Trophoblast cell (in vitro differentiated cells and primary cell): Measurements from ENCODE around the gene NIPBL.
A peak's percentile ranks its signal among the peaks of the same experiment; 100 is the strongest.

Experiments
- DNase-seq, 2 donors: peaks; one replicate each; pipeline ENCODE4 v3.0.0-alpha.2; 2016
- H2AFZ ChIP-seq: 2 replicates; pipeline ENCODE4 v1.6.1; 2013; ENCODE audit warnings: low read length, moderate library complexity, mild to moderate bottlenecking; ENCODE audit not compliant: insufficient read depth, poor library complexity
- H2AK5ac ChIP-seq: 2 replicates; pipeline ENCODE4 v1.6.1; 2013; ENCODE audit warnings: mild to moderate bottlenecking, low read length
- H2BK120ac ChIP-seq: 2 replicates; pipeline ENCODE4 v1.6.1; 2013; ENCODE audit warnings: low read length, mild to moderate bottlenecking, moderate library complexity; ENCODE audit not compliant: insufficient read depth, poor library complexity
- H2BK12ac ChIP-seq: 2 replicates; pipeline ENCODE4 v1.6.1; 2013; ENCODE audit warnings: mild to moderate bottlenecking, low read length, moderate library complexity
- H2BK5ac ChIP-seq: 2 replicates; pipeline ENCODE4 v1.6.1; 2013; ENCODE audit warnings: low read length, low read depth, moderate library complexity, mild to moderate bottlenecking; ENCODE audit not compliant: poor library complexity
- H3K14ac ChIP-seq: 2 replicates; pipeline ENCODE4 v1.6.1; 2013; ENCODE audit warnings: mild to moderate bottlenecking, low read length
- H3K18ac ChIP-seq: 2 replicates; pipeline ENCODE4 v1.6.1; 2013; ENCODE audit warnings: mild to moderate bottlenecking, low read length
- H3K23ac ChIP-seq: 2 replicates; pipeline ENCODE4 v1.6.1; 2013; ENCODE audit warnings: low read length
- H3K27ac ChIP-seq: 2 replicates; pipeline ENCODE4 v1.5.1; 2013; ENCODE audit warnings: low read depth, mild to moderate bottlenecking, inconsistent platforms, low read length, moderate library complexity
- H3K27me3 ChIP-seq: 2 replicates; pipeline ENCODE4 v1.6.1; 2013; ENCODE audit warnings: inconsistent platforms, mild to moderate bottlenecking, low read length, moderate library complexity; ENCODE audit not compliant: insufficient read depth
- H3K36me3 ChIP-seq, 2 experiments: 1 replicate in 1 of 2; 2 replicates in 1 of 2; pipeline ENCODE4 v1.6.1; 2013; ENCODE audit warnings: low read length in 2 of 2, mild to moderate bottlenecking in 2 of 2, moderate library complexity in 1 of 2; ENCODE audit not compliant: insufficient read depth in 2 of 2, control insufficient read depth in 1 of 2
- H3K4ac ChIP-seq: 2 replicates; pipeline ENCODE4 v1.6.1; 2013; ENCODE audit warnings: low read depth, mild to moderate bottlenecking, low read length, moderate library complexity
- H3K4me1 ChIP-seq, 2 experiments: 1 replicate in 1 of 2; 2 replicates in 1 of 2; pipeline ENCODE4 v1.6.1; 2013; ENCODE audit warnings: low read length in 2 of 2, mild to moderate bottlenecking in 2 of 2, moderate library complexity in 1 of 2; ENCODE audit not compliant: insufficient read depth in 2 of 2, control insufficient read depth in 1 of 2
- H3K4me2 ChIP-seq: 2 replicates; pipeline ENCODE4 v1.6.1; 2013; ENCODE audit warnings: inconsistent platforms, mild to moderate bottlenecking, low read length, moderate library complexity
- H3K4me3 ChIP-seq: 2 replicates; pipeline ENCODE4 v1.5.1; 2013; ENCODE audit warnings: mild to moderate bottlenecking, low read depth, low read length, inconsistent platforms
- H3K79me1 ChIP-seq: one replicate; pipeline ENCODE4 v1.6.1; 2013; ENCODE audit warnings: low read length
- H3K79me2 ChIP-seq: 2 replicates; pipeline ENCODE4 v1.6.1; 2013; ENCODE audit warnings: low read length, mild to moderate bottlenecking; ENCODE audit not compliant: control insufficient read depth, insufficient read depth, poor library complexity
- H3K9ac ChIP-seq: 2 replicates; pipeline ENCODE4 v1.6.1; 2013; ENCODE audit warnings: mild to moderate bottlenecking, low read length
- H3K9me3 ChIP-seq: 2 replicates; pipeline ENCODE4 v1.6.1; 2013; ENCODE audit warnings: low read depth, mild to moderate bottlenecking, control low read depth, inconsistent platforms, low read length; ENCODE audit not compliant: insufficient read depth
- H4K12ac ChIP-seq: 2 replicates; pipeline ENCODE4 v1.6.1; 2013; ENCODE audit warnings: low read depth, mild to moderate bottlenecking, low read length, moderate library complexity
- H4K8ac ChIP-seq: 2 replicates; pipeline ENCODE4 v1.6.1; 2013; ENCODE audit warnings: low read depth, mild to moderate bottlenecking, low read length, moderate library complexity
- H4K91ac ChIP-seq: one replicate; pipeline ENCODE4 v1.6.1; 2013; ENCODE audit warnings: low read depth, mild to moderate bottlenecking, low read length, moderate library complexity
- WGBS: extraction: QIAGEN DNeasy Blood & Tissue Kit; methylation state at CpG from one replicate; pipeline ENCODE4 v1.1.7; 2013; ENCODE audit warnings: missing lambda C conversion rate; ENCODE audit not compliant: insufficient read length, insufficient coverage; ENCODE audit errors: extremely low coverage; 5-methylcytosine and 5-hydroxymethylcytosine counted together

The NIPBL gene

GRCh38 chr5:36935805-36936204 is 59.2 kb downstream of the NIPBL start:
- no peak overlapping the region for H3K18ac ChIP-seq
- H2BK12ac ChIP-seq, result no peak overlapping the region
- H4K91ac ChIP-seq, result no peak overlapping the region
- H3K27ac ChIP-seq, result no peak overlapping the region
- no peaks in the 10 kb centered on the region for H3K79me1 ChIP-seq
- H3K9ac ChIP-seq, result no peak overlapping the region
- H3K36me3 ChIP-seq, result no peaks in the 10 kb centered on the region
- no peak for DNase-seq
- WGBS, result no CpG with 5 or more reads among the region's 1 CpG
- H3K4ac ChIP-seq, result peak overlapping the region; percentile 84
- H3K79me2 ChIP-seq, result peaks cover 3% of the 10 kb centered on the region
- H3K4me1 ChIP-seq, result no peaks in the 10 kb centered on the region
- H3K14ac ChIP-seq, result no peak overlapping the region
- H4K8ac ChIP-seq, result no peak overlapping the region
- no peak overlapping the region for H3K4me2 ChIP-seq
- H2BK5ac ChIP-seq, result no peak overlapping the region
- no peaks in the 10 kb centered on the region for H3K9me3 ChIP-seq
- no peak overlapping the region for H2BK120ac ChIP-seq
- no peak overlapping the region for H2AK5ac ChIP-seq
- H3K23ac ChIP-seq, result no peak overlapping the region
- no peak overlapping the region for H2AFZ ChIP-seq
- H3K4me3 ChIP-seq, result no peak overlapping the region
- H4K12ac ChIP-seq, result no peak overlapping the region
- no peaks in the 10 kb centered on the region for H3K27me3 ChIP-seq

- no peak overlapping the region for H3K18ac ChIP-seq
- peaks cover 3% of the 10 kb centered on the region for H3K79me2 ChIP-seq
- H3K23ac ChIP-seq, result no peak overlapping the region
- no peak overlapping the region for H4K91ac ChIP-seq
- no peaks in the 10 kb centered on the region for H3K27me3 ChIP-seq
- H4K12ac ChIP-seq, result no peak overlapping the region
- H3K36me3 ChIP-seq, result no peaks in the 10 kb centered on the region
- no peaks in the 10 kb centered on the region for H3K9me3 ChIP-seq
- DNase-seq, result no peak
- H2AFZ ChIP-seq, result no peak overlapping the region
- H2BK12ac ChIP-seq, result no peak overlapping the region
- WGBS, result no CpG with 5 or more reads among the region's 3 CpGs
- H3K14ac ChIP-seq, result no peak overlapping the region
- H3K4ac ChIP-seq, result no peak overlapping the region
- H3K4me3 ChIP-seq, result no peak overlapping the region
- no peak overlapping the region for H2BK120ac ChIP-seq
- no peaks in the 10 kb centered on the region for H3K79me1 ChIP-seq
- no peak overlapping the region for H4K8ac ChIP-seq
- no peak overlapping the region for H3K9ac ChIP-seq
- no peaks in the 10 kb centered on the region for H3K4me1 ChIP-seq
- H2BK5ac ChIP-seq, result no peak overlapping the region
- H3K4me2 ChIP-seq, result no peak overlapping the region
- H2AK5ac ChIP-seq, result no peak overlapping the region
- no peak overlapping the region for H3K27ac ChIP-seq
Measured at GRCh38 chr5:36936309-36936708, 59.7 kb downstream of the NIPBL start.

DNA sequence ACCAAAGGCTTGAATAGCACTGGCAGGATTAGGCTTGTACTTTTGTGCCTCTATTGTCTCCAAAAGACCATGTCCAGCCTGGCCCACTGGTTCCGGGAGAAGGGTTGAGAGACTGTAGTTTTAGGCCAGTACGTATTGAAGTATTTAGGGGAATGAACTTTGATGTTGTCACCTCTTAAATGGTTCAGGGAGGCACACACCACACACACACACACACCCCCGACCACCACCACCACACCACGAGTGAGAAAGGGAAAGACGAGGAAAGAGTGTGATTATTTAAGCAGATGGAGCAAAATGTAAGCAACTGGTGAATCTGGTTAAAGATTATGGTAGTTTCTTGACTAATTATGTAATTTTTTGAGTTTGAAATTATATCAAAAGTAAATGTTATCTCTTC is 61.6 kb downstream of the NIPBL start:
- Histone ChIP-seq H4K8ac (no peak overlapping the region), H2AFZ (no peak overlapping the region), H3K14ac (no peak overlapping the region), H3K9ac (no peak overlapping the region), H3K4me3 (no peak overlapping the region), H3K4me2 (no peak overlapping the region), H3K23ac (no peak overlapping the region), H3K79me2 (peaks cover 3% of the 10 kb centered on the region), H3K36me3 (no peaks in the 10 kb centered on the region), H2BK12ac (no peak overlapping the region), H3K27ac (no peak overlapping the region), H4K12ac (no peak overlapping the region), H3K4ac (peak overlapping the region; percentile 50), H3K27me3 (no peaks in the 10 kb centered on the region), H4K91ac (no peak overlapping the region), H3K79me1 (no peaks in the 10 kb centered on the region), H3K4me1 (no peaks in the 10 kb centered on the region), H3K9me3 (no peaks in the 10 kb centered on the region), H2AK5ac (no peak overlapping the region), H2BK5ac (no peak overlapping the region), H2BK120ac (no peak overlapping the region), H3K18ac (no peak overlapping the region)
- 100% methylated on average over 1 of the region's 5 CpGs for WGBS
- no peak for DNase-seq

- no peak overlapping the region for H2BK5ac ChIP-seq
- no peak overlapping the region for H2AK5ac ChIP-seq
- H3K9me3 ChIP-seq, result no peaks in the 10 kb centered on the region
- no peak overlapping the region for H3K27ac ChIP-seq
- no peak overlapping the region for H4K91ac ChIP-seq
- peaks cover 3% of the 10 kb centered on the region for H3K79me2 ChIP-seq
- no peak overlapping the region for H3K4ac ChIP-seq
- no peak overlapping the region for H3K14ac ChIP-seq
- no peaks in the 10 kb centered on the region for H3K27me3 ChIP-seq
- no peak overlapping the region for H3K4me3 ChIP-seq
- no peak overlapping the region for H4K12ac ChIP-seq
- H3K4me1 ChIP-seq, result no peaks in the 10 kb centered on the region
- no peak overlapping the region for H2AFZ ChIP-seq
- no peaks in the 10 kb centered on the region for H3K36me3 ChIP-seq
- no peak overlapping the region for H2BK12ac ChIP-seq
- no peak overlapping the region for H3K4me2 ChIP-seq
- H4K8ac ChIP-seq, result no peak overlapping the region
- no peak for DNase-seq
- no peak overlapping the region for H2BK120ac ChIP-seq
- no peak overlapping the region for H3K18ac ChIP-seq
- no peak overlapping the region for H3K23ac ChIP-seq
- WGBS, result no CpG with 5 or more reads among the region's 3 CpGs
- H3K9ac ChIP-seq, result no peak overlapping the region
- H3K79me1 ChIP-seq, result no peaks in the 10 kb centered on the region
Measured at GRCh38 chr5:36939969-36940858, 63.6 kb downstream of the NIPBL start.
